H1 (cell line): ENCODE measurements around the gene CAMTA1. TPM values are rescaled to one million over a fixed set of nuclear protein-coding genes. Genes with fewer than 3 reads are reported as not detected.

Experiments used
- CEBPB ChIP-seq: IDR thresholded peaks from 2 replicates; pipeline ENCODE4 v1.6.1; 2012; ENCODE audit warnings: low read depth, low read length
- CTBP2 ChIP-seq: IDR thresholded peaks from 2 replicates; pipeline ENCODE4 v1.7.0; 2011; ENCODE audit warnings: borderline replicate concordance, mild to moderate bottlenecking, moderate library complexity, mixed read lengths, low read length; ENCODE audit not compliant: insufficient read depth, insufficient read length
- SIX5 ChIP-seq: IDR thresholded peaks from 2 replicates; pipeline ENCODE4 v1.6.1; 2011; ENCODE audit warnings: mild to moderate bottlenecking, low read depth, low read length
- SP1 ChIP-seq: IDR thresholded peaks from 2 replicates; pipeline ENCODE4 v1.6.1; 2011; ENCODE audit warnings: low read depth, low read length
- TAF1 ChIP-seq: IDR thresholded peaks from 2 replicates; pipeline ENCODE4 v1.6.1; 2011; ENCODE audit warnings: mild to moderate bottlenecking, low read depth, low read length
- ZNF274 ChIP-seq: IDR thresholded peaks from 2 replicates; pipeline ENCODE4 v1.7.0; 2012; ENCODE audit warnings: low read length, borderline replicate concordance; ENCODE audit errors: extremely low read depth
- polyA plus RNA-seq, 7 experiments: library from polyadenylated mRNA; depleted of rRNA in 3 of 7; stranded (reverse) in 5 of 7; unstranded in 2 of 7; fragments of >200 nt in 5 of 7; fragments of 200-250 nt in 2 of 7; gene quantifications; 1 replicate in 5 of 7; 2 replicates in 1 of 7; 4 replicates in 1 of 7; pipeline versions ENCODE4 v1.2.1 to v1.2.3, GENCODE V29; 2011 to 2013; ENCODE audit warnings: missing spikeins in 2 of 7, mixed read lengths in 2 of 7
- total RNA-seq: library from RNA; stranded (reverse); fragmentation: NEBNext Ultra II Directional; extraction: Animal tissue kit (Norgen Biotek cat#: 25700); gene quantifications from 2 replicates; pipeline ENCODE4 v1.2.1, GENCODE V29; 2021
- TF ChIP-seq, protein P1 (sequence below): fragments of 300-600 bp; sonication (generic); IDR thresholded peaks from 2 replicates; pipeline ENCODE4 v1.7.1; 2012; ENCODE audit warnings: low read length, moderate library complexity, mild to moderate bottlenecking, inconsistent platforms; ENCODE audit not compliant: insufficient replicate concordance

CAMTA1 gene
- total and polyA plus RNA-seq, 2 of the 8 experiments (the other 6 are each of a cell fraction or from before 2014, with no cell fraction given) = 65.0 to 119 TPM

DNA sequence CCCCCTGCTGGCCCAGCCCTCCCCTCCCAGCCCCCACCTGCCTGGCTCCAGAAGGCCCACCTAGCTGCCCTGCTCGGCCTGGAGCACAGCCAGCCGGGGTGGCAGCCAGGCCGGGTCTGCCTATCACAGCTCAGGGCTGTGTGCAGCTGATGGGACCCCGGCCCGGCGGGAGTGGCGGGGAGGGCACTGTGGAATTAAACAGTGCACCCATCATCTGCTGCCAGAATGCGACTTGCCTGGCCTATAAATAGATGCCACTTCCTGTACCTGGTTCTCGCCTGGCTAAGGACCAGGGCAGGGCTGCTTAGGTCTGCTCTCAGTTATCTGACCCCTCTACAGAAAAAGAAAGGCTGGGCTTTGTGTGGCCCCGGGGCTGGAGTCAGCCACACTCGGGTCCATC lies 887.6 kb downstream of the CAMTA1 start (continued):
- TF ChIP-seq, protein P1, sequence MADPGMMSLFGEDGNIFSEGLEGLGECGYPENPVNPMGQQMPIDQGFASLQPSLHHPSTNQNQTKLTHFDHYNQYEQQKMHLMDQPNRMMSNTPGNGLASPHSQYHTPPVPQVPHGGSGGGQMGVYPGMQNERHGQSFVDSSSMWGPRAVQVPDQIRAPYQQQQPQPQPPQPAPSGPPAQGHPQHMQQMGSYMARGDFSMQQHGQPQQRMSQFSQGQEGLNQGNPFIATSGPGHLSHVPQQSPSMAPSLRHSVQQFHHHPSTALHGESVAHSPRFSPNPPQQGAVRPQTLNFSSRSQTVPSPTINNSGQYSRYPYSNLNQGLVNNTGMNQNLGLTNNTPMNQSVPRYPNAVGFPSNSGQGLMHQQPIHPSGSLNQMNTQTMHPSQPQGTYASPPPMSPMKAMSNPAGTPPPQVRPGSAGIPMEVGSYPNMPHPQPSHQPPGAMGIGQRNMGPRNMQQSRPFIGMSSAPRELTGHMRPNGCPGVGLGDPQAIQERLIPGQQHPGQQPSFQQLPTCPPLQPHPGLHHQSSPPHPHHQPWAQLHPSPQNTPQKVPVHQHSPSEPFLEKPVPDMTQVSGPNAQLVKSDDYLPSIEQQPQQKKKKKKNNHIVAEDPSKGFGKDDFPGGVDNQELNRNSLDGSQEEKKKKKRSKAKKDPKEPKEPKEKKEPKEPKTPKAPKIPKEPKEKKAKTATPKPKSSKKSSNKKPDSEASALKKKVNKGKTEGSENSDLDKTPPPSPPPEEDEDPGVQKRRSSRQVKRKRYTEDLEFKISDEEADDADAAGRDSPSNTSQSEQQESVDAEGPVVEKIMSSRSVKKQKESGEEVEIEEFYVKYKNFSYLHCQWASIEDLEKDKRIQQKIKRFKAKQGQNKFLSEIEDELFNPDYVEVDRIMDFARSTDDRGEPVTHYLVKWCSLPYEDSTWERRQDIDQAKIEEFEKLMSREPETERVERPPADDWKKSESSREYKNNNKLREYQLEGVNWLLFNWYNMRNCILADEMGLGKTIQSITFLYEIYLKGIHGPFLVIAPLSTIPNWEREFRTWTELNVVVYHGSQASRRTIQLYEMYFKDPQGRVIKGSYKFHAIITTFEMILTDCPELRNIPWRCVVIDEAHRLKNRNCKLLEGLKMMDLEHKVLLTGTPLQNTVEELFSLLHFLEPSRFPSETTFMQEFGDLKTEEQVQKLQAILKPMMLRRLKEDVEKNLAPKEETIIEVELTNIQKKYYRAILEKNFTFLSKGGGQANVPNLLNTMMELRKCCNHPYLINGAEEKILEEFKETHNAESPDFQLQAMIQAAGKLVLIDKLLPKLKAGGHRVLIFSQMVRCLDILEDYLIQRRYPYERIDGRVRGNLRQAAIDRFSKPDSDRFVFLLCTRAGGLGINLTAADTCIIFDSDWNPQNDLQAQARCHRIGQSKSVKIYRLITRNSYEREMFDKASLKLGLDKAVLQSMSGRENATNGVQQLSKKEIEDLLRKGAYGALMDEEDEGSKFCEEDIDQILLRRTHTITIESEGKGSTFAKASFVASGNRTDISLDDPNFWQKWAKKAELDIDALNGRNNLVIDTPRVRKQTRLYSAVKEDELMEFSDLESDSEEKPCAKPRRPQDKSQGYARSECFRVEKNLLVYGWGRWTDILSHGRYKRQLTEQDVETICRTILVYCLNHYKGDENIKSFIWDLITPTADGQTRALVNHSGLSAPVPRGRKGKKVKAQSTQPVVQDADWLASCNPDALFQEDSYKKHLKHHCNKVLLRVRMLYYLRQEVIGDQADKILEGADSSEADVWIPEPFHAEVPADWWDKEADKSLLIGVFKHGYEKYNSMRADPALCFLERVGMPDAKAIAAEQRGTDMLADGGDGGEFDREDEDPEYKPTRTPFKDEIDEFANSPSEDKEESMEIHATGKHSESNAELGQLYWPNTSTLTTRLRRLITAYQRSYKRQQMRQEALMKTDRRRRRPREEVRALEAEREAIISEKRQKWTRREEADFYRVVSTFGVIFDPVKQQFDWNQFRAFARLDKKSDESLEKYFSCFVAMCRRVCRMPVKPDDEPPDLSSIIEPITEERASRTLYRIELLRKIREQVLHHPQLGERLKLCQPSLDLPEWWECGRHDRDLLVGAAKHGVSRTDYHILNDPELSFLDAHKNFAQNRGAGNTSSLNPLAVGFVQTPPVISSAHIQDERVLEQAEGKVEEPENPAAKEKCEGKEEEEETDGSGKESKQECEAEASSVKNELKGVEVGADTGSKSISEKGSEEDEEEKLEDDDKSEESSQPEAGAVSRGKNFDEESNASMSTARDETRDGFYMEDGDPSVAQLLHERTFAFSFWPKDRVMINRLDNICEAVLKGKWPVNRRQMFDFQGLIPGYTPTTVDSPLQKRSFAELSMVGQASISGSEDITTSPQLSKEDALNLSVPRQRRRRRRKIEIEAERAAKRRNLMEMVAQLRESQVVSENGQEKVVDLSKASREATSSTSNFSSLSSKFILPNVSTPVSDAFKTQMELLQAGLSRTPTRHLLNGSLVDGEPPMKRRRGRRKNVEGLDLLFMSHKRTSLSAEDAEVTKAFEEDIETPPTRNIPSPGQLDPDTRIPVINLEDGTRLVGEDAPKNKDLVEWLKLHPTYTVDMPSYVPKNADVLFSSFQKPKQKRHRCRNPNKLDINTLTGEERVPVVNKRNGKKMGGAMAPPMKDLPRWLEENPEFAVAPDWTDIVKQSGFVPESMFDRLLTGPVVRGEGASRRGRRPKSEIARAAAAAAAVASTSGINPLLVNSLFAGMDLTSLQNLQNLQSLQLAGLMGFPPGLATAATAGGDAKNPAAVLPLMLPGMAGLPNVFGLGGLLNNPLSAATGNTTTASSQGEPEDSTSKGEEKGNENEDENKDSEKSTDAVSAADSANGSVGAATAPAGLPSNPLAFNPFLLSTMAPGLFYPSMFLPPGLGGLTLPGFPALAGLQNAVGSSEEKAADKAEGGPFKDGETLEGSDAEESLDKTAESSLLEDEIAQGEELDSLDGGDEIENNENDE = no peak
- no peak for TF ChIP-seq CTBP2
- TF ChIP-seq SP1 = no peak
- no peak for TF ChIP-seq SIX5
- TF ChIP-seq ZNF274 = no peak
- no peak for TF ChIP-seq TAF1
- no peak for TF ChIP-seq CEBPB
